SK-N-SH (cell line): ENCODE results near the gene RPL28. TPM values are rescaled to one million over a fixed set of nuclear protein-coding genes. Genes with fewer than 3 reads are reported as not detected.
"Not testable (repeated sequence)": the region's sequence is repeated elsewhere in the genome, so short reads cannot be mapped to it uniquely, and the experiment has no call there.

Source experiments
- CTCF ChIA-PET: fragments of 300-600, 350-600 bp; formaldehyde crosslinking; extraction: SDS; loops from one replicate; lab custom pipeline; 2021; lab: Yijun Ruan, JAX
- POLR2A ChIA-PET: fragments of 350-600 bp; sonication (Branson Sonifier 250); formaldehyde crosslinking; extraction: SDS; loops from one replicate; lab custom pipeline; 2020; ENCODE audit warnings: antibody characterized with exemption, inconsistent platforms; lab: Yijun Ruan, JAX
- DNase-seq: peaks from one replicate; pipeline ENCODE4 v3.0.0; 2012
- H2AFZ ChIP-seq: fragments of 200-600 bp; sonication (generic); 2 replicates; pipeline ENCODE4 v1.8.1; 2016; ENCODE audit warnings: antibody characterized with exemption, mild to moderate bottlenecking, low read depth
- H3F3A ChIP-seq: fragments of 200-600 bp; sonication (generic); replicated peaks from 2 replicates; pipeline ENCODE3; 2016; ENCODE audit warnings: antibody characterized with exemption, mild to moderate bottlenecking; ENCODE audit not compliant: insufficient read depth
- H3K27ac ChIP-seq, 2 experiments: fragments of 200-500 bp in 1 of 2; fragments of 200-600 bp in 1 of 2; sonication (Bioruptor generic) in 1 of 2; sonication (generic), shearing (Covaris generic) in 1 of 2; 2 replicates each; pipeline versions ENCODE4 v1.5.1 to v1.6.1; 2014 to 2016; ENCODE audit warnings: low read depth in 2 of 2, inconsistent platforms in 1 of 2, low read length in 1 of 2, mild to moderate bottlenecking in 1 of 2, mixed read lengths in 1 of 2
- H3K27me3 ChIP-seq: fragments of 200-600 bp; sonication (generic), shearing (Covaris generic); 2 replicates; pipeline ENCODE4 v1.6.1; 2016; ENCODE audit warnings: mixed run types; ENCODE audit not compliant: insufficient read depth
- H3K36me3 ChIP-seq, 2 experiments: fragments of 200-500 bp in 1 of 2; fragments of 200-600 bp in 1 of 2; sonication (Bioruptor generic) in 1 of 2; sonication (generic) in 1 of 2; replicated peaks in 1 of 2; 2 replicates each; pipeline versions ENCODE3 to v1.5.1; 2014 to 2016; ENCODE audit warnings: low read length in 1 of 2, mild to moderate bottlenecking in 1 of 2; ENCODE audit not compliant: insufficient read depth in 2 of 2, control insufficient read depth in 1 of 2
- H3K4me1 ChIP-seq, 2 experiments: fragments of 200-500 bp in 1 of 2; fragments of 200-600 bp in 1 of 2; sonication (Bioruptor generic) in 1 of 2; sonication (generic), shearing (Covaris generic) in 1 of 2; 2 replicates each; pipeline versions ENCODE4 v1.5.1 to v1.6.1; 2014 to 2016; ENCODE audit warnings: low read depth in 1 of 2, low read length in 1 of 2, mixed run types in 1 of 2; ENCODE audit not compliant: insufficient read depth in 2 of 2, control insufficient read depth in 1 of 2
- H3K4me2 ChIP-seq: fragments of 200-600 bp; sonication (generic), shearing (Covaris generic); 2 replicates; pipeline ENCODE4 v1.6.1; 2017; ENCODE audit warnings: mixed run types
- H3K4me3 ChIP-seq, 2 experiments: fragments of 200-500 bp in 1 of 2; fragments of 200-600 bp in 1 of 2; sonication (Bioruptor generic) in 1 of 2; sonication (generic), shearing (Covaris generic) in 1 of 2; 2 replicates each; pipeline versions ENCODE4 v1.5.1 to v1.8.1; 2014 to 2016; ENCODE audit warnings: low read depth in 2 of 2, inconsistent platforms in 1 of 2, low read length in 1 of 2, mild to moderate bottlenecking in 1 of 2, mixed read lengths in 1 of 2, moderate library complexity in 1 of 2
- H3K79me2 ChIP-seq: fragments of 200-600 bp; sonication (generic); 2 replicates; pipeline ENCODE4 v1.8.1; 2017; ENCODE audit warnings: mild to moderate bottlenecking; ENCODE audit not compliant: insufficient read depth
- H3K9ac ChIP-seq: fragments of 200-600 bp; sonication (generic); 2 replicates; pipeline ENCODE4 v1.6.1; 2017; ENCODE audit warnings: mixed run types
- H3K9me2 ChIP-seq: fragments of 200-600 bp; sonication (generic); 2 replicates; pipeline ENCODE4 v1.6.1; 2017; ENCODE audit warnings: mixed run types
- H3K9me3 ChIP-seq: fragments of 200-600 bp; sonication (generic); 2 replicates; pipeline ENCODE4 v1.6.1; 2017; ENCODE audit warnings: mixed run types, mild to moderate bottlenecking, moderate library complexity
- H4K20me1 ChIP-seq: fragments of 200-600 bp; sonication (generic); 2 replicates; pipeline ENCODE4 v1.6.1; 2017; ENCODE audit warnings: mild to moderate bottlenecking, mixed run types; ENCODE audit not compliant: insufficient read depth
- PBX3 ChIP-seq: IDR thresholded peaks from 2 replicates; pipeline ENCODE4; 2012
- POLR2AphosphoS5 ChIP-seq: IDR thresholded peaks from 2 replicates; pipeline ENCODE4 v1.6.1; 2012; ENCODE audit warnings: low read depth, low read length
- REST ChIP-seq: IDR thresholded peaks from 2 replicates; pipeline ENCODE4 v1.6.1; 2012; ENCODE audit warnings: mild to moderate bottlenecking, low read depth, low read length, moderate library complexity
- RXRA ChIP-seq: IDR thresholded peaks from 2 replicates; pipeline ENCODE4 v1.4.0; 2012; ENCODE audit warnings: low read depth, mild to moderate bottlenecking, borderline replicate concordance
- SIN3A ChIP-seq: IDR thresholded peaks from 2 replicates; pipeline ENCODE4 v1.6.1; 2012; ENCODE audit warnings: low read depth, mild to moderate bottlenecking, low read length, moderate library complexity, borderline replicate concordance
- TAF1 ChIP-seq: IDR thresholded peaks from 2 replicates; pipeline ENCODE4 v1.6.1; 2012; ENCODE audit warnings: low read depth, mild to moderate bottlenecking, low read length, moderate library complexity, borderline replicate concordance
- WGBS: methylation state at CpG from one replicate; pipeline ENCODE4 v1.1.6; 2017; ENCODE audit warnings: low lambda C conversion rate; 5-methylcytosine and 5-hydroxymethylcytosine counted together
- polyA plus RNA-seq, 3 experiments: library from polyadenylated mRNA; depleted of rRNA; stranded (reverse); fragments of >200 nt; gene quantifications; 2 replicates each; pipeline ENCODE4 v1.2.3, GENCODE V29; 2012

Gene RPL28
- polyA plus RNA-seq, 1 of the 3 experiments (the other 2 are of a cell fraction): 2,368 TPM

- H3K4me1 ChIP-seq: peaks cover 12 to 29% of the 10 kb centered on the region in 2 experiments; a peak in 3 of 4 replicates
- CTCF ChIA-PET: interaction anchor here (1.0 to 1.4 kb wide), 2 partner anchors 11 to 266 kb away, joined by 4 to 10 read pairs; no protein-coding TSS in a partner anchor
- POLR2A ChIA-PET: interaction anchor here (0.7 to 1.9 kb wide), 27 partner anchors 8 to 246 kb away, joined by 3 to 33 read pairs (median 5); partner anchors contain the start of genes FIZ1, IL11, KMT5C and NAT14
- WGBS: 1% methylated on average over 13 of the region's 35 CpGs
- peak overlapping the region; percentile 82 to 85 for H3K4me3 ChIP-seq
- H4K20me1 ChIP-seq: peaks cover 47% of the 10 kb centered on the region
- H3K9ac ChIP-seq: peak overlapping the region; percentile 99
- H3K27ac ChIP-seq: peak overlapping the region; percentile 97 to 98
- H3K79me2 ChIP-seq: peaks cover 55% of the 10 kb centered on the region
- no peaks in the 10 kb centered on the region for H3K9me3 ChIP-seq
- peak; percentile 70 for DNase-seq
- peaks cover 20% of the 10 kb centered on the region for H3F3A ChIP-seq
- no peaks in the 10 kb centered on the region for H3K9me2 ChIP-seq
- H3K36me3 ChIP-seq: peaks cover 22 to 24% of the 10 kb centered on the region in 2 experiments
- H2AFZ ChIP-seq: no peak overlapping the region
- no peaks in the 10 kb centered on the region for H3K27me3 ChIP-seq
- no peak for TF ChIP-seq RXRA
- TF ChIP-seq PBX3: peak; percentile 21; the same call in 1 of the 2 replicates
- TF ChIP-seq SIN3A: 0 out of 2 replicates have a peak, but pooled peaks have one; percentile 20
- peak overlapping the region; percentile 94 for H3K4me2 ChIP-seq
Observed at GRCh38 chr19:55406826-55407549, 21.3 kb downstream of the RPL28 start.

- TF ChIP-seq REST (peak; percentile 43; the same call in 1 of the 2 replicates), POLR2AphosphoS5 (peak; percentile 99), TAF1 (peak; percentile 97)
- TF ChIP-seq, all 33 proteins: peak for 3; not testable (repeated sequence) for 30
- H3K4me1 ChIP-seq: peaks cover 12 to 26% of the 10 kb centered on the region in 2 experiments; a peak in 3 of 4 replicates
- H3K4me3 ChIP-seq: peak within 1 kb of the TSS; percentile 82 to 85
- H3F3A ChIP-seq: peaks cover 18% of the 10 kb centered on the region
- H2AFZ ChIP-seq: peak within 1 kb of the TSS; percentile 87
- DNase-seq, H3K27me3 ChIP-seq, H3K9me2 ChIP-seq, H3K9me3 ChIP-seq: not testable (repeated sequence)
- CTCF ChIA-PET: interaction anchor here (1.0 to 1.4 kb wide), 2 partner anchors 11 to 266 kb away, joined by 4 to 10 read pairs; no protein-coding TSS in a partner anchor
- H4K20me1 ChIP-seq: peaks cover 42% of the 10 kb centered on the region
- H3K36me3 ChIP-seq: peaks cover 17 to 22% of the 10 kb centered on the region in 2 experiments
- WGBS: 0% methylated on average over 1 of the region's 36 CpGs
- H3K79me2 ChIP-seq: peaks cover 50% of the 10 kb centered on the region
- H3K27ac ChIP-seq: peak within 1 kb of the TSS; percentile 98
- H3K9ac ChIP-seq: peak within 1 kb of the TSS; percentile 99
- POLR2A ChIA-PET: interaction anchor here (0.6 to 1.9 kb wide), 36 partner anchors 8 to 317 kb away, joined by 3 to 33 read pairs (median 4); partner anchors contain the start of genes FIZ1, IL11, ISOC2 and KMT5C
- peak within 1 kb of the TSS; percentile 94 for H3K4me2 ChIP-seq
Observed at GRCh38 chr19:55407550-55407799, 21.7 kb downstream of the RPL28 start, which contains the start of gene UBE2S. TSS of gene UBE2S (minus strand) at chr19:55407788. CDS start at chr19:55407589, 199 bp downstream.
